KMS-11 (cell line): Measurements from ENCODE around the gene GHDC.

Experiments used
- H2AFZ ChIP-seq: fragments of 200-600 bp; sonication (generic); 2 replicates; pipeline ENCODE4 v1.6.1; 2016; ENCODE audit warnings: antibody characterized with exemption, mixed run types, low read depth
- H3K27ac ChIP-seq: fragments of 200-600 bp; sonication (generic); 2 replicates; pipeline ENCODE4 v1.6.1; 2016; ENCODE audit warnings: mild to moderate bottlenecking, mixed run types
- H3K27me3 ChIP-seq: fragments of 200-600 bp; sonication (generic); 2 replicates; pipeline ENCODE4 v1.6.1; 2017; ENCODE audit warnings: mild to moderate bottlenecking, low read depth, mixed run types, moderate library complexity; ENCODE audit not compliant: insufficient read depth
- H3K36me3 ChIP-seq: fragments of 200-600 bp; sonication (generic); 2 replicates; pipeline ENCODE4 v1.6.1; 2017; ENCODE audit warnings: mild to moderate bottlenecking, mixed run types; ENCODE audit not compliant: insufficient read depth
- H3K4me1 ChIP-seq: fragments of 200-600 bp; sonication (generic); 2 replicates; pipeline ENCODE4 v1.6.1; 2016; ENCODE audit warnings: mild to moderate bottlenecking, low read depth, mixed run types; ENCODE audit not compliant: poor library complexity, severe bottlenecking
- H3K4me2 ChIP-seq: fragments of 200-600 bp; sonication (generic); 2 replicates; pipeline ENCODE4 v1.7.0; 2016; ENCODE audit warnings: mild to moderate bottlenecking, mixed run types
- H3K4me3 ChIP-seq: fragments of 200-600 bp; sonication (generic); IDR thresholded peaks from 2 replicates; pipeline ENCODE4 v1.6.1; 2017; ENCODE audit warnings: low read depth, low read length, mixed read lengths; ENCODE audit not compliant: insufficient read depth
- H3K79me2 ChIP-seq: fragments of 200-600 bp; sonication (generic); 2 replicates; pipeline ENCODE4 v1.6.1; 2016; ENCODE audit warnings: low read depth, mixed run types; ENCODE audit not compliant: insufficient read depth
- H3K9ac ChIP-seq: fragments of 200-600 bp; sonication (generic); 2 replicates; pipeline ENCODE4 v1.6.1; 2016; ENCODE audit warnings: mild to moderate bottlenecking, mixed run types
- H4K20me1 ChIP-seq: fragments of 200-600 bp; sonication (generic); 2 replicates; pipeline ENCODE4 v1.6.1; 2016; ENCODE audit warnings: mild to moderate bottlenecking, mixed run types; ENCODE audit not compliant: insufficient read depth
- CTCF ChIP-seq: fragments of 200-600 bp; sonication (generic); conservative IDR thresholded peaks from 2 replicates; pipeline ENCODE4 v1.6.1; 2017; ENCODE audit warnings: low read depth, mild to moderate bottlenecking, antibody characterized with exemption, low read length, moderate library complexity, mixed read lengths

The GHDC gene

GRCh38 chr17:42179335-42179734 lies 15.0 kb downstream of the GHDC start:
- Histone ChIP-seq H3K4me2 (no peak overlapping the region), H4K20me1 (no peaks in the 10 kb centered on the region), H3K4me3 (no peak overlapping the region), H3K27ac (no peak overlapping the region), H3K79me2 (no peaks in the 10 kb centered on the region), H2AFZ (no peak overlapping the region), H3K36me3 (no peaks in the 10 kb centered on the region), H3K27me3 (peaks cover 7% of the 10 kb centered on the region), H3K4me1 (peaks cover 47% of the 10 kb centered on the region), H3K9ac (no peak overlapping the region)
- TF ChIP-seq CTCF = no peak

DNA sequence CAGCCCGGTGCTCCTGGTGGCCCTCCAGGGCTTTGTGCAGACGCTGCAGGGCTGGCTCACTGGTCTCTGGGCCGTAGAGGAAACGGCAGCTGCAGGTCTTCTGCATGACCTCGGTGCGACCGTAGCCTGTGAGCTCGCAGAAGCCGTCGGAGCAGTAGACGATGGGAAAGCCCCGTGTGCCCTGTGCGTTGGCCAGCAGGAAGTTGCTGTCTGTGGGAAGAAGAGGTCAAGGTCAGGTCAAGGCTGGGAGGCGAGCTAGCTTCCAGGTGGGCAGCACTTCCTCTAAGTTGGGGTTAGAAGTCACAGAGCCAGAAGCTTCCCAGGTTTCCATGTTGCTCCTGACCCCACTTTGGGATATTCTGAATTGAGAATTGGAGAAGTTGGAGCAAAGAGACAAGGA lies 15.5 kb downstream of the GHDC start:
- no peak overlapping the region for H3K9ac ChIP-seq
- H3K27me3 ChIP-seq = peaks cover 7% of the 10 kb centered on the region
- no peaks in the 10 kb centered on the region for H3K79me2 ChIP-seq
- no peaks in the 10 kb centered on the region for H4K20me1 ChIP-seq
- no peak overlapping the region; the same call in 1 of the 2 replicates for H3K4me2 ChIP-seq
- TF ChIP-seq CTCF = no peak
- H3K36me3 ChIP-seq = no peaks in the 10 kb centered on the region
- H3K27ac ChIP-seq = no peak overlapping the region
- H3K4me3 ChIP-seq = no peak overlapping the region
- no peak overlapping the region for H2AFZ ChIP-seq
- H3K4me1 ChIP-seq = peaks cover 46% of the 10 kb centered on the region

DNA sequence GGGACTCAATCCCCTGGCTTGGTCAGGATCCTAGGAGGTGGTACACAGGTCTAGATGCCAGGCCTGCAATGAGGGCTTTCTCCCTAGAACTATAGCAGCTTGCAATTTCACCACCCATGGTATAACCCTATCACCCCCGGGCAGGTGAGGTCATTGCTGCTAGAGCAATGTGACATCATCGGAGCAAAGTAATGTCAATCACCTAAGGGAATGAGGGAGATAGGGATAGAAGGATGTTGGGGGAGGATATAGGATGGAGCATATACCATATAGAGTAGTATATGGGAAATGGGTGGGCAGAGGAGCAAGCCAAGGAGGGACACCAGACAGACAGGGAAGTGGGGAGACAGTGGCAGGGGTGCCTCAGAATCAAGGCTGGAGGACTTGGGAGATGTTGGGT lies 16.6 kb downstream of the GHDC start:
- no peaks in the 10 kb centered on the region for H3K36me3 ChIP-seq
- H3K79me2 ChIP-seq = no peaks in the 10 kb centered on the region
- H3K4me3 ChIP-seq = no peak overlapping the region
- peaks cover 37% of the 10 kb centered on the region for H3K4me1 ChIP-seq
- no peak overlapping the region for H2AFZ ChIP-seq
- no peak for TF ChIP-seq CTCF
- no peak overlapping the region for H3K9ac ChIP-seq
- no peaks in the 10 kb centered on the region for H4K20me1 ChIP-seq
- no peak overlapping the region for H3K4me2 ChIP-seq
- no peak overlapping the region for H3K27ac ChIP-seq
- peaks cover 7% of the 10 kb centered on the region for H3K27me3 ChIP-seq

DNA sequence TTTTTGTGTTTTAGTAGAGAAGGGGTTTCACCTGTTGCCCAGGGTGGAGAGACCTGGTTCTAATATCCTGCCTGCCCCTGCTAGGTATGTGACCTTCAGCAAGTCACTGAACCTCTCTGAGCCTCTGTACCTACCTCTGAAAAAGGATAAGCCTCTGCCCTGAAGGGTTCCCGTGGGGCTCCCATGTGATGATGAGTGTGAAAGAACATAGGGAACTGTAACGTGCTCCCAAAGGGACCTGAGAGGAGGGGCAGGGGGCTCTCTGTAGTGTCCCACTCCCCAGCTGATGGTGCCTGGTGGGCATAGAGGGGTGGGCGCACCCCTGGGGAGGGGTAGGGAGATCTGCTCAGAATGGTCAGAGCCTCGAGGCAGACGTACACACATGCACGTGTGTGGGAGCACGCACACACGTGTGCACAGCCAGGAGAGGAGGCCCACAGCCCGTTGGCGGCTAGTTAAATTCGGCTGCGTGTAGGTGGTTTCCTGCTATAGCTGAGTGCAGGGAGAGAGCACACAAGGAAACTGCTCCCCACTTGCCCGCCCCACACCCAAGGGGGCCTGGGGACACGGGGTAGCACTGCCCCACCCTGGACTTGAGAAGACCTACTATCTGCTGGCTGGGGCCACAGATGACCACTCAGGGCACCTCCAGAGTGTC lies 20.0 kb downstream of the GHDC start:
- H3K27ac ChIP-seq = no peak overlapping the region
- no peak overlapping the region for H3K4me2 ChIP-seq
- no peak overlapping the region for H3K4me3 ChIP-seq
- H3K27me3 ChIP-seq = no peaks in the 10 kb centered on the region; the same call in 1 of the 2 replicates
- peaks cover 11% of the 10 kb centered on the region for H3K4me1 ChIP-seq
- no peak overlapping the region for H3K9ac ChIP-seq
- H4K20me1 ChIP-seq = no peaks in the 10 kb centered on the region
- no peaks in the 10 kb centered on the region for H3K36me3 ChIP-seq
- H2AFZ ChIP-seq = no peak overlapping the region
- H3K79me2 ChIP-seq = no peaks in the 10 kb centered on the region
- TF ChIP-seq CTCF = no peak
